ENCODE data around the gene MYEF2. TPM values are rescaled to one million over a fixed set of nuclear protein-coding genes. Genes with fewer than 3 reads are reported as not detected.

The MYEF2 gene
- total RNA-seq, 1 donor from 2014 or later, result 7.3 TPM

- no peak for DNase-seq (ENCODE audit: low read depth in 2 of 2)
Observed at GRCh38 chr15:48147358-48147757, 30.7 kb downstream of the MYEF2 start.

- no peak for DNase-seq (ENCODE audit: low read depth in 2 of 2)
Observed at GRCh38 chr15:48145923-48146322, 32.2 kb downstream of the MYEF2 start.

GRCh38 chr15:48144889-48145288 lies 33.2 kb downstream of the MYEF2 start:
- DNase-seq (ENCODE audit: low read depth in 2 of 2), result no peak

- DNase-seq (ENCODE audit: low read depth in 2 of 2), result no peak
Observed at GRCh38 chr15:48143856-48144255, 34.2 kb downstream of the MYEF2 start.

- no peak for DNase-seq (ENCODE audit: low read depth in 2 of 2)
Observed at GRCh38 chr15:48132874-48133273, 45.2 kb downstream of the MYEF2 start.

GRCh38 chr15:48131324-48131723 lies 46.8 kb downstream of the MYEF2 start:
- no peak for DNase-seq (ENCODE audit: low read depth in 2 of 2)

GRCh38 chr15:48126667-48127355 lies 51.3 kb downstream of the MYEF2 start:
- no peak for DNase-seq (ENCODE audit: low read depth in 2 of 2)

- DNase-seq (ENCODE audit: low read depth in 2 of 2), result no peak
Observed at GRCh38 chr15:48121849-48122248, 56.2 kb downstream of the MYEF2 start.

- no peak for DNase-seq (ENCODE audit: low read depth in 2 of 2)
Observed at GRCh38 chr15:48120745-48121144, 57.4 kb downstream of the MYEF2 start, which contains the start of gene SLC24A5. Gene SLC24A5, plus strand, starts transcription at chr15:48120990. Its CDS starts 55 bp downstream, at chr15:48121045.

GRCh38 chr15:48119277-48119676 lies 58.8 kb downstream of the MYEF2 start:
- DNase-seq (ENCODE audit: low read depth in 2 of 2), result no peak

GRCh38 chr15:48112242-48112641 lies 65.9 kb downstream of the MYEF2 start:
- peak; percentile 5 to 56 for DNase-seq (ENCODE audit: low read depth in 2 of 2)

- no peak for DNase-seq (ENCODE audit: low read depth in 2 of 2)
Observed at GRCh38 chr15:48109856-48110531, 68.1 kb downstream of the MYEF2 start.

GRCh38 chr15:48109212-48109611 lies 68.9 kb downstream of the MYEF2 start:
- no peak for DNase-seq (ENCODE audit: low read depth in 2 of 2)

GRCh38 chr15:48105936-48106335 lies 72.2 kb downstream of the MYEF2 start:
- DNase-seq (ENCODE audit: low read depth in 2 of 2), result no peak

- no peak for DNase-seq (ENCODE audit: low read depth in 2 of 2)
Observed at GRCh38 chr15:48103647-48104046, 74.4 kb downstream of the MYEF2 start.

GRCh38 chr15:48102167-48102566 lies 75.9 kb downstream of the MYEF2 start:
- no peak for DNase-seq (ENCODE audit: low read depth in 2 of 2)

- no peak for DNase-seq (ENCODE audit: low read depth in 2 of 2)
Observed at GRCh38 chr15:48101376-48101961, 76.6 kb downstream of the MYEF2 start.

- DNase-seq (ENCODE audit: low read depth in 2 of 2), result no peak
Observed at GRCh38 chr15:48097264-48097663, 80.8 kb downstream of the MYEF2 start.

GRCh38 chr15:48096813-48097212 lies 81.3 kb downstream of the MYEF2 start:
- no peak for DNase-seq (ENCODE audit: low read depth in 2 of 2)

GRCh38 chr15:48096355-48096786 lies 81.7 kb downstream of the MYEF2 start:
- no peak for DNase-seq (ENCODE audit: low read depth in 2 of 2)

- no peak for DNase-seq (ENCODE audit: low read depth in 2 of 2)
Observed at GRCh38 chr15:48091522-48091921, 86.6 kb downstream of the MYEF2 start.

GRCh38 chr15:48090666-48091065 lies 87.4 kb downstream of the MYEF2 start:
- DNase-seq (ENCODE audit: low read depth in 2 of 2), result no peak

- no peak for DNase-seq (ENCODE audit: low read depth in 2 of 2)
Observed at GRCh38 chr15:48090115-48090514, 88.0 kb downstream of the MYEF2 start.

All from dermis microvascular lymphatic vessel endothelial cell (primary cell).